GM13977 (cell line): Measurements from ENCODE around the gene TK1.

Experiments used
- DNase-seq: peaks from one replicate; pipeline ENCODE4 v3.0.0; 2012; ENCODE audit warnings: low spot score
- in situ Hi-C: fragments of 300-500 bp; cut with MboI; formaldehyde crosslinking; loops from one replicate; pipeline ENCODE4 v1.12.0; 2022; ENCODE audit warnings: low sequenced_read_pairs, low pct_unique_long_range_greater_than_20kb, mixed read lengths, inconsistent platforms; ENCODE audit not compliant: unreplicated experiment
- TF ChIP-seq, protein P1 (sequence below): IDR thresholded peaks from 2 replicates; pipeline ENCODE4 v1.5.1; 2012; ENCODE audit warnings: mild to moderate bottlenecking, control low read depth; ENCODE audit not compliant: insufficient read depth; ENCODE audit errors: extremely low read depth, missing control alignments

TK1 gene

DNA sequence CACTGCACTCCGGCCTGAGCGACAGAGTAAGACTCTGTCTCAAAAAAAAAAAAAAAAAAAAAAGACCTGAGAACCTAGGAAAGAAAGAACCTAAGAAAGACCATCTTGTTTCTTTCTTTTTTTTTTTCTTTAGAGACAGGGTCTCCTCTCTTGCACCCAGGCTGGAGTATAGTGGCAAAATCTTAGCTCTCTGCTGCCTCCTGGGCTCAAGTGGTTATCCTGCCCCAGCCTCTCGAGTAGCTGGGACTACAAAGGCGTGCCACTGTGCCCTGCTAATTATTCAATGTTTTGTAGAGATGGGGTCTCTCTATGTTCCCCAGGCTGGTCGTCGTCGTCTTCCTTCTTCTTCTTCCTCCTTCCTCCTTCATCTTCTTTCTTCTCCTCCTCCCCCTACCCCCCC lies 19.4 kb upstream of the TK1 start:
- DNase-seq: no peak
- in situ Hi-C loops: no loop called here
- TF ChIP-seq, protein P1, sequence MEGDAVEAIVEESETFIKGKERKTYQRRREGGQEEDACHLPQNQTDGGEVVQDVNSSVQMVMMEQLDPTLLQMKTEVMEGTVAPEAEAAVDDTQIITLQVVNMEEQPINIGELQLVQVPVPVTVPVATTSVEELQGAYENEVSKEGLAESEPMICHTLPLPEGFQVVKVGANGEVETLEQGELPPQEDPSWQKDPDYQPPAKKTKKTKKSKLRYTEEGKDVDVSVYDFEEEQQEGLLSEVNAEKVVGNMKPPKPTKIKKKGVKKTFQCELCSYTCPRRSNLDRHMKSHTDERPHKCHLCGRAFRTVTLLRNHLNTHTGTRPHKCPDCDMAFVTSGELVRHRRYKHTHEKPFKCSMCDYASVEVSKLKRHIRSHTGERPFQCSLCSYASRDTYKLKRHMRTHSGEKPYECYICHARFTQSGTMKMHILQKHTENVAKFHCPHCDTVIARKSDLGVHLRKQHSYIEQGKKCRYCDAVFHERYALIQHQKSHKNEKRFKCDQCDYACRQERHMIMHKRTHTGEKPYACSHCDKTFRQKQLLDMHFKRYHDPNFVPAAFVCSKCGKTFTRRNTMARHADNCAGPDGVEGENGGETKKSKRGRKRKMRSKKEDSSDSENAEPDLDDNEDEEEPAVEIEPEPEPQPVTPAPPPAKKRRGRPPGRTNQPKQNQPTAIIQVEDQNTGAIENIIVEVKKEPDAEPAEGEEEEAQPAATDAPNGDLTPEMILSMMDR: no peak

DNA sequence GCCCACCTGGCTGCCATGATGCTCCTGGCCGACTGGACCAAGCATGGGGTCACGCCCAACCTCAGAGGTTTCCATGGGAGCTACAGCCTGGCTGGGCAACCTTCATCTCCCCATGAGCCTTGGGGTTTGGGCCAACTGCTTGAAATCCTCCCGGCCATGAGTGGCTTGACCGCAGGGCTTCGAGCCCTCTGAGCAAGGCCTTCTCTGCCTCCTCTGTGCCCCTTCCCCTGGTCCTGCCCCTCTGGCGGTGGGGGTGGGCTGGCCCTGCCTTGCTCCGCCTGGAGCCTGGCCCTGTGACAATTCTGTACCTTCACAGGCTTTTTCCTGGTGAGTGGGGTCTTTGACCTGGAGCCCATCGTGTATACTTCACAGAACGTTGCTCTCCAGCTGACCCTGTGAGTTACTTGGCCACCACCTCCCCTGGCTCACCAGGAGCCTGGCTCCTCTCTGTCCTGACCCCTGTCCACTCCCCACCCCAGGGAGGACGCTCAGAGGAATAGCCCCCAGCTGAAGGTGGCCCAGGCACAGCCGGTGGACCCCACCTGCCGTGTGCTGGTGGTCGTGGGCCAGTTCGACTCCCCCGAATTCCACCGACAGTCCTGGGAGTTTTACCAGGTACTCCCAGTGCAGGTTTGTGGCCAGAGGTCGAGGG lies 18.4 kb upstream of the TK1 start:
- no peak for DNase-seq
- TF ChIP-seq, protein P1: no peak
- in situ Hi-C loops: no loop called here

DNA sequence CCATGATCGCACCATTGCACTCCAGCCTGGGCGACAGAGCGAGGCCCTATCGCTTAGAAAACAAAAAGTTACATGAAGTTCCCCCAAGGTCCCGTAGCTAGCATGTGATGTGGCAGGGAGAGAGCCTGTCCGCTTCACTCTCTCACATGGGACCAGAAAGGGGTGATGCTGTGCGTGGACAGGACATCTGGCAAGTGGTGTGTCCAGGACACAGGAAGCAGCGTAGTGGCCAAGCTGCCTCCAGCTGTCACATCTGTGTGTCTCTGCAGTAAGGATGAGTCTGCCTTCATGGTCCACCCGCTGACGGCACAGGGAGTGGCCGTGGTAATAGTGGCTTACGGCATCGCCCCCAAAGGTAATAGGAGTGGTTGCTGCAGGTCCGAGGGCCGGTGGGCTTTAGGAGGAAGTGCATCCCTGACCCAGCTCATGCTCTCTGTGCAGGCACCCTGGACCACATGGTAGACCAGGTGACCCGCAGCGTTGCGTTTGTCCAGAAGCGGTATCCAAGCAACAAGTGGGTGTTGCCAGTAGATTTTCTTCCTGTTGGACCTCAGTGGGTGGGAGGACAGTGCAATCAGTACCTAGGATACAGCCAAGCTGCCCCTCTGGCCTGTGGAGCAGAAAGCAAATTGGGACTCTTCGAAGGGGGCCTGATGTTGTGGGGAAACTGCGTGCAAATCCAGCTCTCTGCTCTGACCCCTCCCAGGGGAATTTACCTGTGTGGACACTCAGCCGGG lies 17.7 kb upstream of the TK1 start:
- no peak for DNase-seq
- TF ChIP-seq, protein P1: no peak
- in situ Hi-C loops: no loop called here

DNA sequence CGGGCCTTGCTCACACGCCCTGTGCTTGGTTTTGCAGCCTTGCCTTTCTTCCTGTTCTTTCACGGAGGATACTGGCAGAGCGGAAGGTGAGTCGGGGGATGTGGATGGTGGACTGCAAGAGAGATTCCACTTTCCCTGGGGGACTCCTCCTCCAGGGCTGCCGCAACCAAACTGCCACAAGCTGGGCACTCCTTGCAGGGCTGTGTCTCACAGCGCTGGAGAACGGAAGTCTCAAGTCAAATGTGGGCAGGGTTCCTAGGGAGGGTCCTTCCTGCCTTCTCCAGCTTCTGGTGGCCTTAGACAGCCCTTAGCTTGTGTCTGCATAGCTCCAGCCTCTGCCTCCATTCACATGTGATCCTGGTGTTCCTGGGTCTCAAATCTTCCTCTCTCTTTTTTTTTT lies 15.8 kb upstream of the TK1 start:
- in situ Hi-C loops: no loop called here
- TF ChIP-seq, protein P1: no peak
- DNase-seq: no peak

DNA sequence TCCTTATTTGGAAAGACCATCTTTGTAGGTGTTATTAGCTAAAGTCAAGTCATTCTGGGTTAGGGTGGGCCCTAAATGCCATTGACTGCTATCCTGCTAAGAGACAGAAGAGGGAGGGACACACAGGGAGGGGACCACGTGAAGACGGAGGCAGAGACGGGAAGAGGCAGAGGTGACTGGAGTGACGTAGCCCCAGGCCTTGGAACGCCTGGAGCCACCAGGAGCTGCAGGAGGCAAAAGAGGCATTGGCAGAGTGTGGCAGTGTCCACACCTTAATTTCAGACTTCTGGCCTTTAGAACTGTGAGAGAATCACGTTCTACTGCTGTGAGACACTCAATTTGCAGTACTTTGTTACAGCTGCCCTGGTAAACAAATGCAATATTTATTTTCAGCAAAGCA lies 13.6 kb upstream of the TK1 start:
- in situ Hi-C loops: no loop called here

DNA sequence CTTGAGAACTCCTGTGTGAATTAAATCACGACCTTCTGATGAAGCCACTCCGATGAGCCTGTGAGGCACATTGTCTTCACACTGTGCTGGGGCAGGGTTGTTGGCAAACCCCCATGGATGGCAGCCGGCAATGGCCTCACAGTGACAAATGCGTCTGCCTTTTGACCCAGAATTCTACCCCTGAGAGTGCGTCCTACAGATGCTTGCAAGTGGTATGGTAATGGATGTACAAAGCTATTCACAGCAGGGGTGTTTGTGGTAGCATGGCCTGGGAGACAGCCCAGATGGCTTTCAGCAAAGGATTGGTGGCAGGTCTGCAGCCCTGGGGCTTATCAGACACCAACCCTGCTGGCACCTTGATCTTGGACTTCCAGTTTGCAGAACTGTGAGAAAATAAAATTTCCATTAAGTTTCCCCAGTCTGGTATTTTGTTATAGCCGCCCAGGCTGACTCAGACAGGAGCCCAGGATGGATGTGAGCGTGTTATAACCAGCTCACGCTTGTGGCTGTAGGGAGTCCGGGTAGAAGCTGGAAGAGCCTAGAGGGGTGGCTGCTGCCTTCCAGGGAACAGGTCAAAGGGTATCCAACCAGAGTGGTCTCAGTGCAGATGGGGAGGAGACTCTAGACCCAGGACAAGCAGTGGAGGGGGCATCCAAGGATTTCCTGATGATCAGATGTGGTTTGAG lies 10.4 kb upstream of the TK1 start:
- in situ Hi-C loops: no loop called here
- DNase-seq: no peak
- TF ChIP-seq, protein P1: no peak

More for the DNA sequence above, 13.6 kb upstream of the TK1 start:
- TF ChIP-seq, protein P1: no peak
- no peak for DNase-seq
